Measurements from ENCODE around the gene SRMS. TPM values are rescaled to one million over a fixed set of nuclear protein-coding genes. Genes with fewer than 3 reads are reported as not detected.

Gene SRMS
- polyA plus RNA-seq, 1 donor, result not detected

GRCh38 chr20:63498960-63499337 lies 48.6 kb downstream of the SRMS start, which contains the start of gene EEF1A2:
TSS of gene EEF1A2 (minus strand) at chr20:63499083. CDS start at chr20:63497763, 1,320 bp downstream.
- DNase-seq, result no peak

- DNase-seq, result no peak
Observed at GRCh38 chr20:63497946-63498935, 49.3 kb downstream of the SRMS start.

- no peak for DNase-seq
Observed at GRCh38 chr20:63497138-63497945, 50.2 kb downstream of the SRMS start.

- DNase-seq, result no peak
Observed at GRCh38 chr20:63496596-63497120, 50.9 kb downstream of the SRMS start.

GRCh38 chr20:63495741-63496595 lies 51.6 kb downstream of the SRMS start:
- peak; percentile 68 for DNase-seq

GRCh38 chr20:63495167-63495720 lies 52.3 kb downstream of the SRMS start:
- no peak for DNase-seq

- no peak for DNase-seq
Observed at GRCh38 chr20:63494420-63495166, 53.0 kb downstream of the SRMS start.

- DNase-seq, result no peak
Observed at GRCh38 chr20:63494084-63494419, 53.5 kb downstream of the SRMS start.

- DNase-seq, result no peak
Observed at GRCh38 chr20:63493563-63494020, 54.0 kb downstream of the SRMS start.

- DNase-seq, result no peak
Observed at GRCh38 chr20:63492982-63493381, 54.6 kb downstream of the SRMS start.

- no peak for DNase-seq
Observed at GRCh38 chr20:63492518-63492917, 55.0 kb downstream of the SRMS start.

GRCh38 chr20:63491635-63492230 lies 55.8 kb downstream of the SRMS start:
- DNase-seq, result no peak

- no peak for DNase-seq
Observed at GRCh38 chr20:63491078-63491477, 56.5 kb downstream of the SRMS start.

Other genes starting within 250 kb of the SRMS start
- gene CHRNA4, start 186.4 kb downstream of the SRMS start, polyA plus RNA-seq (ENCODE audit: insufficient read length), result 0.25 TPM
- gene KCNQ2, start 75.1 kb downstream of the SRMS start, polyA plus RNA-seq (ENCODE audit: insufficient read length), result 1.8 TPM
- gene EEF1A2, start 48.7 kb downstream of the SRMS start, polyA plus RNA-seq (ENCODE audit: insufficient read length), result 1,012 TPM
- gene PPDPF, start 27.0 kb downstream of the SRMS start, polyA plus RNA-seq (ENCODE audit: insufficient read length), result 287 TPM
- gene PTK6, start 10.4 kb downstream of the SRMS start, polyA plus RNA-seq (ENCODE audit: insufficient read length), result 0.41 TPM
- gene FNDC11, start 6.4 kb upstream of the SRMS start, polyA plus RNA-seq (ENCODE audit: insufficient read length), result 0.13 TPM
- 7.6 TPM for gene HELZ2, start 26.5 kb upstream of the SRMS start, polyA plus RNA-seq (ENCODE audit: insufficient read length)
- gene GMEB2, start 79.4 kb upstream of the SRMS start, polyA plus RNA-seq (ENCODE audit: insufficient read length), result 8.0 TPM
- gene STMN3, start 105.7 kb upstream of the SRMS start, polyA plus RNA-seq (ENCODE audit: insufficient read length), result 13.5 TPM
- gene RTEL1, start 110.6 kb upstream of the SRMS start, polyA plus RNA-seq (ENCODE audit: insufficient read length), result 12.2 TPM
- 1.6 TPM for gene TNFRSF6B, start 148.9 kb upstream of the SRMS start, polyA plus RNA-seq (ENCODE audit: insufficient read length)
- gene ARFRP1, start 160.2 kb upstream of the SRMS start, polyA plus RNA-seq (ENCODE audit: insufficient read length), result 31.7 TPM
- gene ZGPAT, start 160.3 kb upstream of the SRMS start, polyA plus RNA-seq (ENCODE audit: insufficient read length), result 17.1 TPM
- gene LIME1, start 188.9 kb upstream of the SRMS start, polyA plus RNA-seq (ENCODE audit: insufficient read length), result 6.2 TPM
- 189 TPM for gene SLC2A4RG, start 192.0 kb upstream of the SRMS start, polyA plus RNA-seq (ENCODE audit: insufficient read length)

All from hindlimb muscle (tissue), 1 donor.